HepG2 (cell line): ENCODE results near the gene TOE1. TPM values are rescaled to one million over a fixed set of nuclear protein-coding genes. Genes with fewer than 3 reads are reported as not detected.

Source experiments
- HIC2 ChIP-seq: sonication (generic); formaldehyde crosslinking; IDR thresholded peaks from 2 replicates; pipeline ENCODE4 v1.9.0; 2022; ENCODE audit warnings: low read depth, missing genetic modification reagents
- MEIS1 ChIP-seq: sonication (generic); formaldehyde crosslinking; IDR thresholded peaks from 2 replicates; pipeline ENCODE4 v1.9.0; 2021; ENCODE audit warnings: mild to moderate bottlenecking, missing genetic modification reagents, moderate library complexity, borderline replicate concordance
- MZF1 ChIP-seq: sonication (generic); formaldehyde crosslinking; IDR thresholded peaks from 2 replicates; pipeline ENCODE4 v1.8.1; 2023; ENCODE audit warnings: mild to moderate bottlenecking, missing genetic modification reagents, borderline replicate concordance
- YEATS4 ChIP-seq: sonication (generic); formaldehyde crosslinking; IDR thresholded peaks from 2 replicates; pipeline ENCODE4 v1.4.0; 2020; ENCODE audit warnings: missing genetic modification reagents, borderline replicate concordance
- ZBTB33 ChIP-seq: sonication (generic); formaldehyde crosslinking; IDR thresholded peaks from 2 replicates; pipeline ENCODE4 v1.4.0; 2020; ENCODE audit warnings: missing genetic modification reagents
- ZC3H4 ChIP-seq: sonication (generic); formaldehyde crosslinking; IDR thresholded peaks from 2 replicates; pipeline ENCODE4 v1.4.0; 2020; ENCODE audit warnings: missing genetic modification reagents, borderline replicate concordance
- ZNF225 ChIP-seq: sonication (generic); formaldehyde crosslinking; IDR thresholded peaks from 2 replicates; pipeline ENCODE4 v1.4.0; 2020; ENCODE audit warnings: mild to moderate bottlenecking, missing genetic modification reagents
- ZNF263 ChIP-seq: sonication (generic); formaldehyde crosslinking; IDR thresholded peaks from 2 replicates; pipeline ENCODE4 v1.4.0; 2020; ENCODE audit warnings: missing genetic modification reagents
- ZNF407 ChIP-seq: sonication (generic); formaldehyde crosslinking; IDR thresholded peaks from one replicate; pipeline ENCODE4 v1.5.1; 2020; ENCODE audit warnings: mild to moderate bottlenecking, missing genetic modification reagents; ENCODE audit errors: not compliant biosample characterization
- ZNF598 ChIP-seq: sonication (generic); formaldehyde crosslinking; IDR thresholded peaks from 2 replicates; pipeline ENCODE4 v1.5.1; 2020; ENCODE audit warnings: mild to moderate bottlenecking, missing genetic modification reagents, borderline replicate concordance
- polyA plus RNA-seq, 8 experiments: library from polyadenylated mRNA; depleted of rRNA in 3 of 8; stranded (reverse) in 7 of 8; unstranded in 1 of 8; fragments of >200 nt; fragmentation: Illumina TruSeq in 4 of 8; extraction: Trizol in 4 of 8; gene quantifications; 2 replicates each; pipeline versions ENCODE4 v1.2.1 to v1.2.3, GENCODE V29; 2011 to 2016; ENCODE audit warnings: low read depth in 4 of 8, missing spikeins in 1 of 8, mixed read lengths in 1 of 8; ENCODE audit not compliant: insufficient read depth in 1 of 8
- total RNA-seq, 5 experiments: library from RNA; depleted of rRNA; stranded (reverse); fragments of >200 nt; fragmentation: Illumina TruSeq; extraction: Trizol; gene quantifications; 2 replicates each; pipeline ENCODE4 v1.2.3, GENCODE V29; 2016; ENCODE audit warnings: low read depth in 1 of 5
- TF ChIP-seq, protein P1 (sequence below): sonication (generic); IDR thresholded peaks from 2 replicates; pipeline ENCODE4 v1.6.1; 2016; ENCODE audit warnings: low read depth, borderline replicate concordance
- TF ChIP-seq, protein P2 (sequence below): sonication (generic); formaldehyde crosslinking; IDR thresholded peaks from 2 replicates; pipeline ENCODE4 v1.5.1; 2020; ENCODE audit warnings: missing genetic modification reagents, mild to moderate bottlenecking, borderline replicate concordance

The TOE1 gene
- total and polyA plus RNA-seq, 2 of the 13 experiments (the other 11 are each of a cell fraction or from before 2014, with no cell fraction given), result 14.1 to 19.0 TPM

DNA sequence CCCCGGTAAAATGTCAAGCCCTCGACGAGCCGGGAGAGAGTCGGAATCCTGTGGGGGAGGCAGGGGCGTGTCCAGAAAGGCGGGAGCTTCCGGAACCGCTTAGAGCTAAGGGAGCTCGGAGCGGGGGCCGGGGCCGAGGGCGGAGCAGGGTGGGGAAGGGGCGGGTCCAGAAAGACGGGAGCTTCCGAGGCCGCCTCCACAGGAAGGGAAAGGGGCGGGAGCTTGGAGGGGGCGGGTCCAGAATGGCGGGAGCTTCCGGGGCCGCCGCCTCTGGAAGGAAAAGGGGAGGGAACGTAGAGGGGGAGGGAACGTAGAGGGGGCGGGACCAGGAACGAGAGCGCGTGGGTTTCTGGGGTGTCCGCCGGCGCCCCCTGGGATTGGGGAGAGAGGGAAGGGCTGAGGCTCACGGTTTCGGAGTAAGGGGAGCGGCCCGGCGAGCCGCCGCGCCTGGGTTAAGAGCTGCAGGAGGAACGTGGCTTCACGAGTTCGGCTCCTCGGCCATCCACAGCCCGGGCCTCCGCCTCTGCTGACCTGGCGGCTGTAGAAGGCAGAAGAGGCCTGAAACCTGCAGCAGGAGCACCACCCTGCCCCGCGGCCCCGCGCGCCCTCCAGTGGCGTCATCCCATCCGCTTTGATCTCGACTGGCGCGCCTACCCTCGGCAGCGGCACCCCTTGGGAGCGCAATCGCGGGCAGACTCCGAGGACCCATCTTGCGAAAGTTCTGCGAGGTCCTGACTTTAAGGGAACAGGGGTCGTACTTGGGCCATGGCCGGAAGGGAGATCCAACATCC, 36.3 kb upstream of the TOE1 start (continued):
- TF ChIP-seq, protein P1, sequence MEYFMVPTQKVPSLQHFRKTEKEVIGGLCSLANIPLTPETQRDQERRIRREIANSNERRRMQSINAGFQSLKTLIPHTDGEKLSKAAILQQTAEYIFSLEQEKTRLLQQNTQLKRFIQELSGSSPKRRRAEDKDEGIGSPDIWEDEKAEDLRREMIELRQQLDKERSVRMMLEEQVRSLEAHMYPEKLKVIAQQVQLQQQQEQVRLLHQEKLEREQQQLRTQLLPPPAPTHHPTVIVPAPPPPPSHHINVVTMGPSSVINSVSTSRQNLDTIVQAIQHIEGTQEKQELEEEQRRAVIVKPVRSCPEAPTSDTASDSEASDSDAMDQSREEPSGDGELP, result peak; percentile 21; the same call in 1 of the 2 replicates
- TF ChIP-seq ZNF407 (CRISPR knock-in tag) (no peak), MEIS1 (no peak; the same call in 1 of the 2 replicates), ZNF263 (CRISPR knock-in tag) (peak; percentile 96), YEATS4 (peak; percentile 88), ZBTB33 (CRISPR knock-in tag) (peak; percentile 23; the same call in 1 of the 2 replicates), ZNF598 (CRISPR knock-in tag) (peak; percentile 47; the same call in 1 of the 2 replicates), HIC2 (CRISPR knock-in tag) (no peak), ZC3H4 (CRISPR knock-in tag) (no peak), ZNF225 (CRISPR knock-in tag) (no peak; the same call in 1 of the 2 replicates), MZF1 (CRISPR knock-in tag) (no peak)
- TF ChIP-seq, protein P2, sequence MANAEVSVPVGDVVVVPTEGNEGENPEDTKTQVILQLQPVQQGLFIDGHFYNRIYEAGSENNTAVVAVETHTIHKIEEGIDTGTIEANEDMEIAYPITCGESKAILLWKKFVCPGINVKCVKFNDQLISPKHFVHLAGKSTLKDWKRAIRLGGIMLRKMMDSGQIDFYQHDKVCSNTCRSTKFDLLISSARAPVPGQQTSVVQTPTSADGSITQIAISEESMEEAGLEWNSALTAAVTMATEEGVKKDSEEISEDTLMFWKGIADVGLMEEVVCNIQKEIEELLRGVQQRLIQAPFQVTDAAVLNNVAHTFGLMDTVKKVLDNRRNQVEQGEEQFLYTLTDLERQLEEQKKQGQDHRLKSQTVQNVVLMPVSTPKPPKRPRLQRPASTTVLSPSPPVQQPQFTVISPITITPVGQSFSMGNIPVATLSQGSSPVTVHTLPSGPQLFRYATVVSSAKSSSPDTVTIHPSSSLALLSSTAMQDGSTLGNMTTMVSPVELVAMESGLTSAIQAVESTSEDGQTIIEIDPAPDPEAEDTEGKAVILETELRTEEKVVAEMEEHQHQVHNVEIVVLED (CRISPR knock-in tag), result peak; percentile 81
